ENCODE results near the gene HECW1.

- TF ChIP-seq, protein P1, sequence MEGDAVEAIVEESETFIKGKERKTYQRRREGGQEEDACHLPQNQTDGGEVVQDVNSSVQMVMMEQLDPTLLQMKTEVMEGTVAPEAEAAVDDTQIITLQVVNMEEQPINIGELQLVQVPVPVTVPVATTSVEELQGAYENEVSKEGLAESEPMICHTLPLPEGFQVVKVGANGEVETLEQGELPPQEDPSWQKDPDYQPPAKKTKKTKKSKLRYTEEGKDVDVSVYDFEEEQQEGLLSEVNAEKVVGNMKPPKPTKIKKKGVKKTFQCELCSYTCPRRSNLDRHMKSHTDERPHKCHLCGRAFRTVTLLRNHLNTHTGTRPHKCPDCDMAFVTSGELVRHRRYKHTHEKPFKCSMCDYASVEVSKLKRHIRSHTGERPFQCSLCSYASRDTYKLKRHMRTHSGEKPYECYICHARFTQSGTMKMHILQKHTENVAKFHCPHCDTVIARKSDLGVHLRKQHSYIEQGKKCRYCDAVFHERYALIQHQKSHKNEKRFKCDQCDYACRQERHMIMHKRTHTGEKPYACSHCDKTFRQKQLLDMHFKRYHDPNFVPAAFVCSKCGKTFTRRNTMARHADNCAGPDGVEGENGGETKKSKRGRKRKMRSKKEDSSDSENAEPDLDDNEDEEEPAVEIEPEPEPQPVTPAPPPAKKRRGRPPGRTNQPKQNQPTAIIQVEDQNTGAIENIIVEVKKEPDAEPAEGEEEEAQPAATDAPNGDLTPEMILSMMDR (conservative IDR thresholded peaks at IDR 0.05 in 1 of 2, IDR thresholded peaks at IDR 0.05 in 1 of 2; ENCODE audit: extremely low read depth in 1 of 2, insufficient read depth in 1 of 2, low read depth in 1 of 2, low read length in 2 of 2): no peak
- TF ChIP-seq EZH2 (IDR thresholded peaks at IDR 0.05; ENCODE audit: borderline replicate concordance, low read length): no peak
Measured at GRCh38 chr7:43240565-43240964, 128.1 kb downstream of the HECW1 start.

Measured in mammary epithelial cell (primary cell).